Body of pancreas (tissue), 4 donors: ENCODE measurements around the gene HPS6.

Source experiments
- CTCF ChIP-seq, 7 experiments: fragments of 450-650 bp in 4 of 7; fragments of 200-600 bp in 3 of 7; sonication (generic) in 3 of 7; IDR thresholded peaks; one replicate each; pipeline ENCODE4 v1.5.1; 2016 to 2019; ENCODE audit warnings: antibody characterized with exemption in 7 of 7
- POLR2A ChIP-seq, 3 donors: fragments of 450-650 bp; IDR thresholded peaks; one replicate each; pipeline ENCODE4 v1.6.1; 2016; ENCODE audit warnings: antibody characterized with exemption in 3 of 3, mild to moderate bottlenecking in 2 of 3

DNA sequence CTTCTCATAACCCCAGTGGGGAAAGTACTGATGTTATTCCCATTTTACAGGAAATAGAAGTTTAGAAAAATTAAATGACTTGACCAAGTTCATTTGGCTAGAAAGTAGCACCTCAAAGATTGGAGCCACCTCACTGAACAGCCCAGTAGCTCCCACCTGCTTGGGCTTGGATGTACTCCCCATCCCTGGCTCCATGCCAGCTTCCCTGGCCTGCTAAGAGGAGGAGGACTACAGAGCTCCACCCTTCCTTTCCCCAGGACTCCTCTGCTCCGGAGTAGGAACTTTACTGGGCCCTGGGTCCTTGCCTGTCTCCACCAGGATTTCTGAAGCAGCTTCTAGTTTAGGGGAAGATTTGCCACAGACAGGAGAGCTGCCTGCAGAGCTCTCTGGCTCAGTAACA is 3.1 kb downstream of the HPS6 start:
- no peak for TF ChIP-seq CTCF (IDR thresholded peaks at IDR 0.05)
- TF ChIP-seq POLR2A (IDR thresholded peaks at IDR 0.05), result no peak
